ENCODE results near the gene UBE2E3. TPM values are rescaled to one million over a fixed set of nuclear protein-coding genes. Genes with fewer than 3 reads are reported as not detected.
A peak's percentile ranks its signal among the peaks of the same experiment; 100 is the strongest.

Gene UBE2E3
- total and polyA plus RNA-seq, 2 of the 4 experiments (the other 2 are of a cell fraction) = 106 to 114 TPM

GRCh38 chr2:181105562-181105961, 125.2 kb downstream of the UBE2E3 start (continued):
- TF ChIP-seq, protein P1, sequence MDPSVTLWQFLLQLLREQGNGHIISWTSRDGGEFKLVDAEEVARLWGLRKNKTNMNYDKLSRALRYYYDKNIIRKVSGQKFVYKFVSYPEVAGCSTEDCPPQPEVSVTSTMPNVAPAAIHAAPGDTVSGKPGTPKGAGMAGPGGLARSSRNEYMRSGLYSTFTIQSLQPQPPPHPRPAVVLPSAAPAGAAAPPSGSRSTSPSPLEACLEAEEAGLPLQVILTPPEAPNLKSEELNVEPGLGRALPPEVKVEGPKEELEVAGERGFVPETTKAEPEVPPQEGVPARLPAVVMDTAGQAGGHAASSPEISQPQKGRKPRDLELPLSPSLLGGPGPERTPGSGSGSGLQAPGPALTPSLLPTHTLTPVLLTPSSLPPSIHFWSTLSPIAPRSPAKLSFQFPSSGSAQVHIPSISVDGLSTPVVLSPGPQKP (IDR thresholded peaks at IDR 0.05; ENCODE audit: borderline replicate concordance, low read depth, low read length) = no peak

DNA sequence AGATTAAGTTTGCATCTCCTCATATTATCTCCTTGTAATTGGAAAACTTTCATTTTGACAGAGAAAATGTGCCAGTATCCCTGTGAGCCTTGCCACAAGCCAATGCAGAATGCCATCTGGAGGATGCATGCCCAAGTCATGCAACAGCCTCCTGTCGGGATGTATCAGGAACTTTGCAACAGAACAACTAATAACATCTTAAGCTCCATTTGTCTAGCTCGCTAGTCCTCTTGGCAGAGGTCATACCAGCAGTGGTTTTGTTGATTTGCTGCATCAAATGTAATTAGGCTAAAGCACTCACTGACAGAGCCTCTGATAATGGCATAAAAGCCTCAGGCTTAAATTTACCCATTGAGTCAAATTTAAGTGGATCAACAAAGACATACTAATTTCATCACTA, 125.8 kb downstream of the UBE2E3 start:
- ATAC-seq (ENCODE audit: low read depth) (no peak), DNase-seq (no peak)
- peaks cover 5% of the 10 kb centered on the region for H3K4me1 ChIP-seq (ENCODE audit: control insufficient read depth, insufficient read depth, low read length)
- H4K8ac ChIP-seq (ENCODE audit: low read depth in 2 of 2, low read length in 2 of 2) = peak overlapping the region in 1 of 2 experiments; percentile 22; a peak in 1 of 4 replicates
- no peaks in the 10 kb centered on the region for H3K27me3 ChIP-seq (ENCODE audit: control insufficient read depth, insufficient read depth, low read length)
- CTCF ChIA-PET = interaction anchor here (2.3 to 3.8 kb wide), 2 partner anchors 351 to 361 kb away, joined by 12 to 14 read pairs; partner anchors contain the start of gene ITGA4
- no peak overlapping the region for H3K4me2 ChIP-seq (ENCODE audit: low read depth, low read length)
- H2BK15ac ChIP-seq (ENCODE audit: low read depth, low read length) = no peak overlapping the region
- peak overlapping the region; percentile 32; the same call in 1 of the 2 replicates for H3K27ac ChIP-seq (ENCODE audit: insufficient read depth, low read length)
- no peaks in the 10 kb centered on the region for H3K36me3 ChIP-seq (ENCODE audit: control insufficient read depth, insufficient read depth, low read length)
- H2BK5ac ChIP-seq (ENCODE audit: low read depth, low read length, poor library complexity, severe bottlenecking) = peak overlapping the region; percentile 8
- H2BK120ac ChIP-seq (ENCODE audit: low read depth, low read length) = peak overlapping the region; percentile 54
- whole genome bisulfite sequencing, 2 experiments (ENCODE audit: extremely low coverage in 2 of 2, insufficient read length in 1 of 2) = no CpG with 5 or more reads among the region's 2 CpGs
- H3K56ac ChIP-seq (ENCODE audit: extremely low read depth, insufficient read depth, low read length) = no peak overlapping the region
- in situ Hi-C loops (cut with MboI; ENCODE audit: low sequenced_read_pairs) (loop anchor here (10.0 to 25.0 kb wide), 3 partner anchors 609 to 1006 kb away; no protein-coding TSS in a partner anchor), dilution Hi-C loops (cut with HindIII; ENCODE audit: low sequenced_read_pairs, unreplicated experiment) (no loop called here), intact Hi-C loops (cut with micrococcal nuclease) (loop anchor here (5.0 to 10.0 kb wide), 3 partner anchors 789 to 1549 kb away; partner anchors contain the start of gene ITPRID2)
- BruUV-seq (replicated peaks) = no TSS peak
- no peak overlapping the region for H4K5ac ChIP-seq (ENCODE audit: low read depth, low read length)
- H3K9me3 ChIP-seq (ENCODE audit: control insufficient read depth, insufficient read depth, low read length) = no peaks in the 10 kb centered on the region
- 0 out of 2 replicates have a peak overlapping the region, but pooled peaks have one; percentile 22 for H3K4ac ChIP-seq (ENCODE audit: low read depth, low read length)
- peak overlapping the region; percentile 64 for H2BK20ac ChIP-seq (ENCODE audit: low read depth, low read length)
- no peak for TF ChIP-seq CTCF (conservative IDR thresholded peaks at IDR 0.05; ENCODE audit: low read depth, low read length)
- TF ChIP-seq, protein P2, sequence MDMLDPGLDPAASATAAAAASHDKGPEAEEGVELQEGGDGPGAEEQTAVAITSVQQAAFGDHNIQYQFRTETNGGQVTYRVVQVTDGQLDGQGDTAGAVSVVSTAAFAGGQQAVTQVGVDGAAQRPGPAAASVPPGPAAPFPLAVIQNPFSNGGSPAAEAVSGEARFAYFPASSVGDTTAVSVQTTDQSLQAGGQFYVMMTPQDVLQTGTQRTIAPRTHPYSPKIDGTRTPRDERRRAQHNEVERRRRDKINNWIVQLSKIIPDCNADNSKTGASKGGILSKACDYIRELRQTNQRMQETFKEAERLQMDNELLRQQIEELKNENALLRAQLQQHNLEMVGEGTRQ (IDR thresholded peaks at IDR 0.05; ENCODE audit: low read depth, low read length) = no peak
- no peaks in the 10 kb centered on the region for H3K79me1 ChIP-seq (ENCODE audit: low read depth in 1 of 2, low read length in 2 of 2)
- no peak overlapping the region for H3K4me3 ChIP-seq (ENCODE audit: insufficient read depth, low read depth, low read length)
- H3K9me1 ChIP-seq (ENCODE audit: insufficient read depth, low read length) = 0 out of 2 replicates have a peak, but pooled peaks cover 2% of the 10 kb centered on the region
- H2AK9ac ChIP-seq (replicated peaks; ENCODE audit: low read depth, low read length, poor library complexity) = no peak overlapping the region
- no peak overlapping the region for H3K18ac ChIP-seq (ENCODE audit: low read depth, low read length)
- H3K23ac ChIP-seq (ENCODE audit: low read depth, low read length) = no peak overlapping the region
- peak overlapping the region; percentile 10; the same call in 1 of the 2 replicates for H4K91ac ChIP-seq (ENCODE audit: insufficient read depth, low read depth, low read length)
- 0 out of 2 replicates have a peak overlapping the region, but pooled peaks have one; percentile 48 for H2AK5ac ChIP-seq (ENCODE audit: low read depth, low read length)
- no peaks in the 10 kb centered on the region for H4K20me1 ChIP-seq (ENCODE audit: insufficient read depth, low read length)
- no peak overlapping the region for H3K9ac ChIP-seq (ENCODE audit: low read depth, low read length)
- peak overlapping the region; percentile 24 for H3K14ac ChIP-seq (replicated peaks; ENCODE audit: low read depth, low read length)
- POLR2A ChIA-PET (ENCODE audit: unreplicated experiment) = no interaction called here
- H2AFZ ChIP-seq (replicated peaks; ENCODE audit: low read length, poor library complexity) = no peak overlapping the region
